ENCODE data around the gene HDAC4.

- TF ChIP-seq CTCF (conservative IDR thresholded peaks at IDR 0.05; ENCODE audit: low read length) (no peak), EZH2phosphoT487 (IDR thresholded peaks at IDR 0.05; ENCODE audit: borderline replicate concordance) (no peak)
Observed at GRCh38 chr2:239236808-239237205, 164.0 kb downstream of the HDAC4 start.

Measured in Loucy (cell line).